ENCODE measurements around the gene TH.
"Not testable (repeated sequence)": the region's sequence is repeated elsewhere in the genome, so short reads cannot be mapped to it uniquely, and the experiment has no call there.

The TH gene

DNA sequence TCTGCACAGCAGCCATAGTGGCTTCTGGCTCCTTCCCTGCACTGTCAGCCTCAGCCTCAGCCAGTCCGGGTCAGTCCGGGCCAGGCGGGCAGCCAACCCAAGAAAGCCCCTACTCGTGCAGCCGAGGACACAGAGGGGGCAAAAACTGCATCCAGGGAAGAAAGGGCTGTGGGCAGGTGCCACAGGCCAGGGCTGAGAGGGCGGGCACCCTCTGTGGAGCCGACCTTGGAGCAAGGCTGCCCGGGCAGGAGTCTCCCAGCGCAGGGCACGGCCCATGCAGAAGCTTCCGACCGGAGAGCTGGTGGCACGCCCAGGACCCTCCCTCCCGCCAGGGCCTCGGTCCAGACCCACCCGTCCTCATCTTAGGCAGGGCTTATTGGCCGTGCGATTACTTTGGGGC lies 10.5 kb upstream of the TH start:
- no peak overlapping the region for H3K27ac ChIP-seq
- H3K36me3 ChIP-seq = no peaks in the 10 kb centered on the region
- no peaks in the 10 kb centered on the region for H3K9me3 ChIP-seq
- H3K27me3 ChIP-seq = peaks cover 32% of the 10 kb centered on the region
- H3K4me3 ChIP-seq (ENCODE audit: low read depth in 1 of 2, low read length in 1 of 2) = no peak overlapping the region
- H3K4me1 ChIP-seq (ENCODE audit: control insufficient read depth in 1 of 2, insufficient read depth in 1 of 2, low read depth in 1 of 2, low read length in 1 of 2) = no peaks in the 10 kb centered on the region
- TF ChIP-seq, protein P1, sequence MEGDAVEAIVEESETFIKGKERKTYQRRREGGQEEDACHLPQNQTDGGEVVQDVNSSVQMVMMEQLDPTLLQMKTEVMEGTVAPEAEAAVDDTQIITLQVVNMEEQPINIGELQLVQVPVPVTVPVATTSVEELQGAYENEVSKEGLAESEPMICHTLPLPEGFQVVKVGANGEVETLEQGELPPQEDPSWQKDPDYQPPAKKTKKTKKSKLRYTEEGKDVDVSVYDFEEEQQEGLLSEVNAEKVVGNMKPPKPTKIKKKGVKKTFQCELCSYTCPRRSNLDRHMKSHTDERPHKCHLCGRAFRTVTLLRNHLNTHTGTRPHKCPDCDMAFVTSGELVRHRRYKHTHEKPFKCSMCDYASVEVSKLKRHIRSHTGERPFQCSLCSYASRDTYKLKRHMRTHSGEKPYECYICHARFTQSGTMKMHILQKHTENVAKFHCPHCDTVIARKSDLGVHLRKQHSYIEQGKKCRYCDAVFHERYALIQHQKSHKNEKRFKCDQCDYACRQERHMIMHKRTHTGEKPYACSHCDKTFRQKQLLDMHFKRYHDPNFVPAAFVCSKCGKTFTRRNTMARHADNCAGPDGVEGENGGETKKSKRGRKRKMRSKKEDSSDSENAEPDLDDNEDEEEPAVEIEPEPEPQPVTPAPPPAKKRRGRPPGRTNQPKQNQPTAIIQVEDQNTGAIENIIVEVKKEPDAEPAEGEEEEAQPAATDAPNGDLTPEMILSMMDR (IDR thresholded peaks at IDR 0.05) = no peak

DNA sequence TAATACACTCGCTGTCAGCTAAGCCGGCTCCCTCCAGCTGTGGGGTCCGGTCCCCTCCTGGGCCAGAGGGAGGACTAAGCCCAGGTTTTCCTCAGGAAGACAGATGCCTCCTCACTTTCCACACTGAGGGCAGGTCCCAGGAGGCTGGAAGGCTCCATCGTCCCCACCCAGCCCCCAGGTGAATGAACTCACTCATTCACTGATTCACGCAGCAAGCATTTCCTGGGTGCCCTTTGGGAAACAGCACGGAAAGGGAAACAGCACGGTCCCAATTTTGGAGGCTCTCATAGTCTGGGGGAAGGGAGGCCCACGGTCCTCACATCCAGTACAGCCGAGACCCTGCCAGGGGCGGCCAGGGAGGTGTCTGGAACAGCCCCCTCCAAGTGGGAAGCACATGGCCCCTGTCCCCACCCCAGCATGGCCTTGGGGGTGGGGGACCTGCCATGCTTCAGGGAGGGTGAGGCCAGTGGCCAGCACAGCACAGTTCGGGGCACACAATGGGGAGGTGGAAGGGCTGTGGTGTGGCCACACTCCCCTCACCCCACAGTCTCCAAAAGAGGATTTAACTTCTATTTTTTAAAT lies 9.3 kb upstream of the TH start:
- peaks cover 20% of the 10 kb centered on the region for H3K27me3 ChIP-seq
- no peaks in the 10 kb centered on the region for H3K4me1 ChIP-seq (ENCODE audit: control insufficient read depth in 1 of 2, insufficient read depth in 1 of 2, low read depth in 1 of 2, low read length in 1 of 2)
- H3K4me3 ChIP-seq (ENCODE audit: low read depth in 1 of 2, low read length in 1 of 2) = no peak overlapping the region
- no peak overlapping the region for H3K27ac ChIP-seq
- H3K9me3 ChIP-seq = no peaks in the 10 kb centered on the region
- no peaks in the 10 kb centered on the region for H3K36me3 ChIP-seq
- TF ChIP-seq, protein P1 (IDR thresholded peaks at IDR 0.05) = no peak

DNA sequence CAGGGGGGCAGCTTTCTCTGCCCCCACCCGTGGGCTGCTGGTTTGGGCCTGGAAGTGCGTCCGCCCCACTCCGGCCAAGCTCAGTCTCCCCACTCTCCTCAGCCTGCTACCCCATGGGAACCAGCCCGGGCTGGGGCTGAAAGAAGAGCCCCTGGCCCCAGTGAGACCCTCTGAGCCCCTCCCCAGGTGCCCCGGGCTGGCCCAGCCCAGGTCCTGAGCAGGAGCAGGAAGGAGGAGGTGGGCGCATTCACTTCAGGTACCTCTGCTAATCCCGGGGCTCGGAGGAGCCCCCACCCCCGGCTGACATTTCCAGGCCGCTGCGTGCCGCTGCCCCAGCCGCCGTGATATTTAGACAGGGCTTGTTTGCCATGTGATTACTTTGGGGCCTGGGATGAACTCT lies 8.7 kb upstream of the TH start:
- Histone ChIP-seq H3K9me3 (no peaks in the 10 kb centered on the region), H3K36me3 (no peaks in the 10 kb centered on the region), H3K4me3 (ENCODE audit: low read depth in 1 of 2, low read length in 1 of 2) (no peak overlapping the region), H3K27me3 (peaks cover 15% of the 10 kb centered on the region), H3K27ac (no peak overlapping the region), H3K4me1 (ENCODE audit: control insufficient read depth in 1 of 2, insufficient read depth in 1 of 2, low read depth in 1 of 2, low read length in 1 of 2) (no peaks in the 10 kb centered on the region)
- TF ChIP-seq, protein P1 (IDR thresholded peaks at IDR 0.05) = no peak

DNA sequence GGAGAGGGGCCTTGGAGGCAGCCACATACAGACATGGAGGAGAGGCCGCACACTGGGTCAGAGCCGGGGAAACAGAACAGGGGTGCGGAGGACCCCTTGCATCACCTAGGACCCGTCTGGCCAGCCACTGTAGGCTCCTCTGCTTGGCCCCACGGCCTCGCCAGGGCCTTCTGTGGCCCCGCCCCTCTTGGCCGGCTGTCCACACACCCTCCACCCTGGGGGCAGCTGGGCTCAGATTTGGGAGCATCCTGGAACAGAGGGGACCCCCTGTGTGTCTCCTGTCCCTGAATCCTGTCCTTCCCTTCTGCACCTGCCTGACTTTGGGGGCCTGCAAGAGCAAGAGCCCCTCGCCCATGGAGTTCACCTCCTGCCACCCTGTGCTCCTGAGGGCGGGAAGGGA lies 7.9 kb upstream of the TH start:
- no peak overlapping the region for H3K27ac ChIP-seq
- no peak overlapping the region for H3K4me3 ChIP-seq (ENCODE audit: low read depth in 1 of 2, low read length in 1 of 2)
- no peaks in the 10 kb centered on the region for H3K4me1 ChIP-seq (ENCODE audit: control insufficient read depth in 1 of 2, insufficient read depth in 1 of 2, low read depth in 1 of 2, low read length in 1 of 2)
- TF ChIP-seq, protein P1 (IDR thresholded peaks at IDR 0.05) = no peak
- H3K36me3 ChIP-seq = no peaks in the 10 kb centered on the region
- H3K27me3 ChIP-seq = peaks cover 6% of the 10 kb centered on the region
- no peaks in the 10 kb centered on the region for H3K9me3 ChIP-seq

DNA sequence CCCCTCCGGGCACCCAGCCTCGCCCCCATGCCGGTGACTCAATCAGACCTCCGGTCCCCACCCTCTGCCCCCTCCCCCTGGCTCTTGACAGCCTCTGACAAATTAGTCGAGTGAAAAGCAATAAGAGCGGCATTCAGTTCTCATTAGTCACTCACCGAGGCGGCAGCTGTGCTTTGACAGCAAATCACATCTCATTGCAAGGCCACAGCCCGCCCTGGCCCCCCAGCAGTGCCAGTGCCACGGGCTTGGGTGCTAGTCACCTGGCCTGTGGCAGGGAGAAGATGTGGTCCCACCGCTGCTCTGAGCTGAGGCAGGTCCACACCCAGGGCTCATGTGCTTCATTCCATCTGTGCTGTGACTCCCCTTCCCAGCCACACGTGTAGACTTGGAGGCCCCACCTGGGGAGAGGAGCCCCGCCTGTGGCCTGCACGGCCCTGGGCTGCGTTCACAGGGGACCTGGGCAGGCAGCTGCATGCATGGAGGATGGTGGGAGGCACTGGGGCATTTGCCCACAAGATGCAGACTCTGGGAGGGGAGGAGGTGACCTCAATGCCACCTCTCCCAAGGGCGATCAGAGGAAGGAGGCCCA lies 7.4 kb upstream of the TH start:
- no peaks in the 10 kb centered on the region for H3K36me3 ChIP-seq
- TF ChIP-seq, protein P1 (IDR thresholded peaks at IDR 0.05) = no peak
- no peaks in the 10 kb centered on the region for H3K9me3 ChIP-seq
- H3K4me1 ChIP-seq (ENCODE audit: control insufficient read depth in 1 of 2, insufficient read depth in 1 of 2, low read depth in 1 of 2, low read length in 1 of 2) = no peaks in the 10 kb centered on the region
- peaks cover 1% of the 10 kb centered on the region for H3K27me3 ChIP-seq
- no peak overlapping the region for H3K27ac ChIP-seq
- no peak overlapping the region for H3K4me3 ChIP-seq (ENCODE audit: low read depth in 1 of 2, low read length in 1 of 2)

DNA sequence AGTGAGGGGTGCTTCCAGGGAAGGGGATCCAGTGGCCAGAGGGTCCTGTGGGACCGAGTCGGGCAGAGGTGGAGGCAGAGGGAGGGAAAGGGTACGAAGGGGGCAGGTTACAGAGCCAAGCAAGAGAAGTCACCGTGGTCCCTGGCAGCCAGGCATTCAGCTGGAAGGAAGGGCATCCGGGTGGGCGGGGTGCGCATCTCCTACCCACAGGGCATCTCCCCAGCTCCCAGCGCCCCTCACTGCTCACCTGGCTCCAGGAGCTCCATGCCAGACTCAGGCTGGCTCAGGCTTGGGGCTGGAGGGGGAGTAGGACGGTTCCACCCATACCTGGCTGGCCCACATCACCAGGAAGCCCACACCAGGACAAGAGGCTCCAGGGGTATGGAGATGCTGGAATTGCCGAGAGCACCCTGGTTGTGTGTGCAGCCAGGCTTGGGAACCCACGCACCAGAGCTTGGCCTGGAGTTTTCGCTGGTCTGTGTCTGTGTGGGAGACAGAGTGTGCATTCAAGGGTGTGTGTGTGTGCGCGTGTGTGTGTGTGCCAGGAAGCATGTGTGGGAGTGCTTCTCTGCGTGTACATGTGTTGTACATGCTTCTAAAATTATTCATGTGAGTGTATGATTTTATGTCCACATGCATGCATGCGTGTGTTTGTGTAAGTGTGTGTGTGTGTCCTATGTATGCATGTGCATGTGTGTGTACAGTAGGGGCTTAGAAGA lies 6.6 kb upstream of the TH start:
- H3K36me3 ChIP-seq; H3K4me3 ChIP-seq (ENCODE audit: low read depth in 1 of 2, low read length in 1 of 2); H3K9me3 ChIP-seq; H3K27me3 ChIP-seq; H3K4me1 ChIP-seq (ENCODE audit: control insufficient read depth in 1 of 2, insufficient read depth in 1 of 2, low read depth in 1 of 2, low read length in 1 of 2); H3K27ac ChIP-seq: not testable (repeated sequence)
